Activated T-helper 1 cell treated with anti-CD3 and anti-CD28 coated beads, Interleukin-2, amount 50 U/mL, for 16 hours (primary cell): ENCODE data around the gene PIGU.
"Not testable (repeated sequence)": the region's sequence is repeated elsewhere in the genome, so short reads cannot be mapped to it uniquely, and the experiment has no call there.

ENCODE experiments used
- DNase-seq, 2 donors: peaks; one replicate each; pipeline ENCODE4 v3.0.0-alpha.2; 2020; ENCODE audit warnings: low read depth in 1 of 2, low spot score in 1 of 2

PIGU gene

GRCh38 chr20:34706912-34707784, 30.3 kb upstream of the PIGU start:
- no peak for DNase-seq

GRCh38 chr20:34706302-34706875, 29.5 kb upstream of the PIGU start:
- DNase-seq: no peak

DNA sequence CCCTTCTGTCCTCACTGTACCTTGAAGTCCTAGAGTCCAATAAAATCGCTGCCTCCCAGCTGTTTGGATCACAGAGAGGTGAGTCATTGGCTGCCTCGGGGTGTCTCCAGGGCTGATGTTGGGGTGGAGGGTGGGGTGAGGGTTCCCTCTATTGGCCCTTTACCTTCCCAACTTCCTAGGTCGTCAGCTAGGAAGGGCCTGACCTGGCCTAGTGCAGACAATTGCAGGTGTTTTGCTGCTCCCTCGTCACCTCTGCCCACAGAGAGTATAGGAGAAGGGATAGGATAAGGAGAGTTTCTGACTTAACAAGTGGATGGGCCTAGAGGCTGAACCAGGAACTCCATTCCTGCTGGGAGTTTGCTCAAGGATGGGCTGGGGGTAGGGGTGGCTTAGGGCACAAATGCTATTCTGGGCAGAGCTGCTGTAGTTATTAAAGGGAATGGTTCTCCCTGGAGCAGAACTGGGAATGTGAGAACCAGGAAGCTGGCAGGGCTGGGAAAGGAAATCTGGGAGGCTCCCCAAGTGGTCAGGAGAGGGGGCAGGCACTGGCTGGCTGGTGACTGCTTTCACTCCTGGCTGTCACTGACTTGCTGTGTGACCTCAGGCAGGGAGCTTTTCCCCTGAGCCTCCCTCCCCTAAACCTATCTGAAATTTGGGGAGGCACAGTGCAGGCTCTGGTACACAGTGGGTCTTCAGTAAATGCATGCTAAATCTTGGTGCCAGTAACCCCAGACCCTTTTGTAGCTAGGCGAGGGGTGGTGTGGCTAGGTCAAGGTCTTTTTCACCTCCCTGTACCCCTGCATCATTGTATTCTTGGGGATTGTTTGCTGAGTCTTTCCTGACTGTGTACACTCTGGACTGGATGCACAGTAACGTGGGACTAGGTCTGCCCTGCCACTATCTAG, 28.8 kb upstream of the PIGU start:
- no peak for DNase-seq

DNA sequence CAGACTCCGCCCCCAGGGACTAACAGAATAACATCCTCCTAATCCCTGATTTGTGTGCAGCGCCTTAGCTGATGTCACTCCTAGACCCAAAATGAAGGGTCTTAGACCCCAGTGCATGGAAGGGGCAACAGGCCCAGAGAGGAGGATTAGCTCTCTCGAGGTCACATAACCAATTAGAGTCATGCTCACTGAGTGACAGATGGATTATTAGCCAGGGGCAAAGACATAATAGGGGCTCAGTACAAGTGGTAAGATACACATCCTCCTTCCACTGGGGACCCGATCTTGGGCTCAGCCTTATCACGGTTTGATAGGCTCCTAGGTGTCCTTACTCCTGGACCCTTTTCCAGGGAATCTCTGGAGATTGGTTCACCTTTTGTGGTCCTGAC, 28.1 kb upstream of the PIGU start:
- DNase-seq: no peak

DNA sequence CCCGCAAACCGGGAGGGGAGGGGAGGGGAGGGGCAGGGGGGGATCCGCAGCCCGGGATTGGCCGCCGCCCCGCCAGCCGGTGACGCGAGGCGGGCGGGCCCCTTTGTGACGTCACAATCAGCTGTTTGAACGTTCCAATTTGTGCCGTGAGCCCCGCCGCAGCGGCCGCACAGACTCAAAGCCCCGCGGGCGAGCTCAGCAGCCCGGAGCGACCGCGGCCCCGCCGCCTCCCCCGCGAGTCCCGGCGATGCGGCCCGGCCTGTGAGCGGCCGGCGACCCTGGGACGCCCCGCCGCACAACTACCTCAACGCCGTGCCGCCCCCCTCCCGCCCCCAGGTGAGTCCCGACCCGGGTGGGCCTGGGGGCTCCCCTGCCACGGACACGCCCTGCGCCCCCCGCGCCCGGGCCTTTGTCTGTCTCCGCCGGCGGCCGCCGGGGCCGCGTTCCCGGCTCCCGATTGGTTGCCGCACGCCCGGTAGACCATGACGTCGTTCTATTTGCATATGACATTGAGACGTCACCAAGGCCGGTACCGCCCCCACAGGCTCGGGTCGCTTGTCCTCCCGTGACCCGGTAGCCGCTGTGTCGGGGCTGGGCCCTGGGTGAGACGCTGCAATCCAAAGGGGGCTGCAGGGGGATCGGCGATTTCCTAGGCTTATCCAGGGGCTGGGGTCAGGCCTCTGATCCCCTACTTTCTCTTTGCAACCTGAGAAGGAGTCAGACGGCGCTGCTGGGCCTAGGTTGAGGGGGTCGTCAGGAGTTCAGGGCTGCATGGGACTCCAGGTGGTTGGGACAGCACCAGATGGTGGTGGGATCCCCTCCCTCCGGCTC, 27.5 kb upstream of the PIGU start, which contains the start of gene TP53INP2:
TSS of gene TP53INP2 (plus strand) at position 168 of the 831 bp plus-strand sequence. CDS start 4,396 bp downstream, outside the sequence.
- DNase-seq: peak; percentile 61 to 77

DNA sequence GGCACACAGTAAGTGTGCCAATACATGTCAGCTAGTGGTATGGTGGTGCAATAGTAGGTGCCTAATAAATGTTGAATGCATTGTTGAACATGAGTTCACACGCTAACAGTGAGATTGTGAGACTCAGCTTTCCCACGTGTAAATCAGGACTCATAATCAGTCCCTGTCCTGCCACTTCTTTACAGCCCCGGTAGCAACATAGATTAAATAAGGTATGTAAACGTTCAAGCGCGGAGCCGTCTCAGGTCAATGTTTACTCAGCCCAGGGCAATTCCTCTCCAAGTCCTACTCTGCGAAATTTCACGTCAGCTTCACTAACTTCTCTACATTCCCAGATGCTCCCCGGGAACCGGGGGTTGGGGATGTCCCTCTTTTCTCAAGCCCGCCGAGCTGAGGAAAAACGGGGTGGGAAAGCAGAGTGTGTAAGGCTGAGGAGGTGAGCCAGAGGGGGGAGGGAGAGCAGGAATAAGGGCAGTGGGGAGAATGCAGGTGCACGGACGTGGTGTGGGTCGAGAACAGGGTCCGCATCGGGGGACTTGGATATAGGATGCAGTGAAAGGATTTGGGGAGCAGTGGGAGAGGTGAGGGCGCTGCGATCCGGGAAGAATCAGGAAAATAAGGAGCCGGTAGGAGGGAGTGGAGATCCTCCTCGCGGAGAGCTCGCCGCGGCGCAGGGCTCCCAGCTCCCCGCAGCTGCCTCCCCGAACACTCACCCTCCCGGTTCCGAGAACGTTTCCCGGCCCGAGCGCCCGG, 26.7 kb upstream of the PIGU start:
- no peak for DNase-seq

DNA sequence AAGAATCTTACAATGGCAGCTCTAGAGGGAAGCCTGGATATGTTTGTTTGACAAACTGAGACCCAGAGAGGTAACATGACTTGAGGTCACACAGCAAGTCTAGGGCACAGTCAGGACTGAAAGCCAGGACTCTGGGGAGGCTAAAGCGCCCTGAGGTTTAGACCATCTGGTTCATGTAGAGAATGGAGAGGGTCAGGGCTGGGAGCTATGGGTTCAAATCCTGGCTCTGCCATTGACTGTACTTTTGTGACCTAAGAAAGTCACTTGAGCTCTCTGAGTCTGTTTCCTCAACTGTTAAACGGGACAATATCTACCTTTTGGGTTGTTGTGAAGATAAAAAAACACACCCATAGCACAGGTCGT, 26.1 kb upstream of the PIGU start:
- DNase-seq: no peak

DNA sequence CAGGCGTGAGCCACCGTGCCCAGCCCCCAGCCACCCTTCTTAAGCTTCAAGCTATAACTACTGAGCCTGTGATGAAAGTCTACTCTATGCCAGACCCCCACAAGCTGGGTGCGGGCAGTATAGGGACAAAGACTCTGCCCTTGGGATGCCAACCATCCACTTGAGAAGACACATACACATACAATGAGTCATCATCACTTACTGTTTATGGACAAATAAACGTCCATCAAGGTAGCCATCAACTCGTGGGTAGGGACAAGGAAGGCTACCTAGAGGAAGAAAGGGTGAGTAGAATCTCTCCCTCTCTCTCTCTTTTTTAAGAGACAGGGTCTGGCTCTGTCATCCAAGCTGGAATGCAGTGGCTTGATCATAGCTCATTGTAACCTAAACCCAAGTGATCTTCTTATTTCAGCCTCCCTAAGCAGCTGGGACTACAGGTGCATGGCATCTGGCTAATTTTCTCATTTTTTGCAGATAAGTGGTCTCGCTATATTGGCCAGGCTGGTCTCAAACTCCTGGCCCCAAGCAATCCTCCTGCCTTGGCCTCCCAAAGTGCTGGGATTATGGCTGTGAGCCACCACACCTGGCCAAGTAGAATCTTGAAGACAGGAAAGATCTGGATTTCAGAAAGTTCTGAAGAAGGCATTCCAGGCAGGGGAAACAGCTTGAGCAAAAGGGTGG, 24.7 kb upstream of the PIGU start:
- no peak for DNase-seq

- DNase-seq: no peak
Observed at GRCh38 chr20:34693414-34693813, 16.5 kb upstream of the PIGU start.

DNA sequence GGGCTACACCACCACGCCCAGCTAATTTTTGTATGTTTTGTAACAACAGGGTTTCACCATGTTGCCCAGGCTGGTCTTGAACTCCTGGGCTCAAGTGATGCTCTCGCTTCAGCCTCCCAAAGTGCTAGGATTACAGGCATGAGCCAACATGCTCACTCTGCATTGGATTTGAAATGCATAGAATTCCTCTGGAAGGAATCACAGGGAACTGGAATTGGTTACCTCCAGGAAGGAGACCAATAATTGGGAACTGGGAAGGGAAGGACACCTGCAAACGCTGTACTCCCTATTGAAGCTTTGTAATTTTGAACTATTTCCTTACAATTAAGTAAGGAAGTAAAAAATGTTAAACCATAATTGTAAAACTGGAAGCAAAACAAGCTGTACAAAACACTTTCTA, 14.9 kb upstream of the PIGU start:
- no peak for DNase-seq

DNA sequence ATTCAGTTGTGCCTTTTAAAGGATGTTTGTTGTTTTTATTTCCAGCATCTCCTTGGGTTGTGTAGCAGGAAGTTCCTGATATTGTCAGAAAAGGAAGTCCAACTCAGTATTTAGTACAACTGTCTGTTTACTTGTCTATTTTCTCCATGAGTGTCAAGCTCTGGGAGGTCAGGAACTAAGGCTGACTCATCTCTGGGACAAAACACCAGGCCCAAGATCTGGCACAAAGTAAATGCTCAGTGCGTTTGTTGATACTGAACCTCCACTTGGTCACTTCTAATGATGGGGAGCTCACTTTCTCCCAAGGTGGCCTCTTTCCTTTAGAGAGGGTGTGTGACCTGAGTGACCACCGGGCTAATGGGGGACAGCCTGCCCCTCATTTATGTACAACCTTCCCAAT, 12.6 kb upstream of the PIGU start:
- DNase-seq: no peak

- DNase-seq: no peak
Observed at GRCh38 chr20:34683667-34684066, 6.8 kb upstream of the PIGU start.

GRCh38 chr20:34680586-34681175, 3.8 kb upstream of the PIGU start:
- no peak for DNase-seq

DNA sequence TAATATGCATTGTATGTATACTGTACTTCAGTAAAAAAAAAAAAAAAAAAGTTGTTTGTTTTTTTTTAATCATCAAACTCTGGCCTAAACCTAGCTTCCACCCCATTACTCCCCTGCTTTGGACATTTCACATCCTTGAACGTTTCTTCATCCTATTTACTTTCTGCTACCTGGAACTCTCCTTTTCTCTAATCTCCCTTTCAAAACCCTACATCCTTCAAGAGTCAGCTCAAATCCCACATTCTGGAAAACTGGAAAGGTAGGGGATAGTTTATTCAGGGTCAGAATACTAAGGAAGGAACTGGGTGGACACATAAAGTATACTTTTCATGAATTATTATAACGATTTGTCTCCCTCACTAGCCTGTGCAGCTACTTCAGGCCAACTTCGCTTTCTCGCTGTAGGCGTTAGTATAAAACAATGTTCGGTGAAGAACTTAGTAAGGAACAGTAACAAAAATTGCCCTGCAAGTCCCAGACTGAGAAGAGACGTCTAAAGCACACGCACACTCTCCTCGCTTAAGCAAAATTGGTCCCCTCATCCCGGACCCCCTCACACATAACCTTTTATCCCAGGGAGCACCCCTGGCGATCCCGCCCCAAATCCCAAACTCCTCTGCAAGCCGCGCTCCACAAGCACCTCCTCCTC, 775 bp downstream of the PIGU start:
- no peak for DNase-seq

DNA sequence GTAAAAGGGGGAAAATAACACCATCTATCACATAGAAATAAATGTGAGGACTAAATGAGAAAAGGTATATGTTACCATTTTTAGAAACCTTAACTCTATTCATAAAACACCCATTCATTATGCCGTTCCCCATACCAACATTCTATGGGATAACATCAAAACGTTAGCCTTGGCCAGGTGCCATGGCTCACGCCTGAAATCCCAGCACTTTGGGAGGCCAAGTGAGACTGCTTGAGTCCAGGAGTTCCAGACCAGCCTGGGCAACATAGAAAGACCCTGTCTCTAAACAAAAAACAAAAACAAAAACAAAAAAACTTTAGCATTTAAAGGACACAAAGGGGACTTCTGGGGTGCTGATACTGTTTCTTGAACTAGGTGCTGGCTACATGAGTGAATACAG, 1.3 kb downstream of the PIGU start:
- no peak for DNase-seq

DNA sequence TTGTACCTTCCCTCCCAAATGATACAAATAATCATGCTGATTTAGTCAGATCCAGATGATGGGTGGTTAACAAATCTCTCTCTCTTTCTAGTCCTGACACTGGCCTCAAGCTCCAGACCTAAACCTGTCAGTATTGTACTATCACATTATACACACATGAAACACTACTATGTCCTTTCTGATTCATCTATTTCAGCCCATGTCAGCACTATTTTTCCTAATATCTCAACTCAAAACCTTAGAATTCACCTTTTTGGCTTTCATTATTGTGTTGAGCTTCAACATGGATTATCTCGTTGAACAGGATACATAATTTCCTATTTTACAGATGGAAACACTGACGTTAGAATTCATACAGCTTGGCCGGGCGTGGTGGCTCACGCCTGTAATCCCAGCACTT, 3.5 kb downstream of the PIGU start:
- DNase-seq: no peak

DNA sequence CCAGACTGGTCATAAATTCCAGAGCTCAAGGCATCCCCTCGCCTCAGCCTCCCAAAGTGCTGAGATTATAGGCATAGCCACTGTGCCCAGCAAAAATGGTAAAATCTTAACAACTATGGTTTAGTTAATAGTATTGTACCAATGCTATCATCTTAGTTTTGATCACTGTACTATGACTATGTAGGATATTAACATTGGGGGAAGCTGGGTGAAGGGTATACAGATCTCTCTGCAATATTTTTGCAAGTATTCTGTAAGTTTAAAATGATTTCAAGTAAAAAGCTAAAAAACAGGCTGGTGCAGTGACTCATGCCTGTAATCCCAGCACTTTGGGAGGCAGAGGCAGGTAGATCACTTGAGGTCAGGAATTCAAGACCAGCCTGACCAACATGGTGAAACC, 7.8 kb downstream of the PIGU start:
- no peak for DNase-seq

DNA sequence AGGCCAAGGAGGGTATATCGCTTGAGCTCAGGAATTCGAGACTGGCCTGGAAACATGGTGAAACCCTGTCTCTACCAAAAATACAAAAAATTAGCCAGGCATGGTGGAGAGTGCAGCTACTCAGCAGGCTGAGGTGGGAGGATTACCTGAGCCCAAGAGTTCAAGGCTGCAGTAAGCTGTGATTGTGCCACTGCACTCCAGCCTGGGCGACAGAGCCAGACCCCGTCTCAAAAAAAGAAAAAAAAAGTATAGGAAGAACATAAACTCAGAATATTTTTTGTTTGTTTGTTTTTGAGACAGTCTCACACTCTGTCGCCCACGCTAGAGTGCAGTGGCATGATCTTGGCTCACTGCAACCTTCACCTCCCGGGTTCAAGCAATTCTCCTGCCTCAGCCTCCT, 12.1 kb downstream of the PIGU start:
- not testable (repeated sequence) for DNase-seq
